ENCODE data around the gene CCT7.

The CCT7 gene

GRCh38 chr2:73268830-73269685, 35.0 kb downstream of the CCT7 start:
- DNase-seq (ENCODE audit: low read depth in 3 of 3) = peak in 2 of 3 experiments; percentile 41 to 65

- DNase-seq (ENCODE audit: low read depth in 3 of 3) = no peak
Observed at GRCh38 chr2:73269686-73270465, 35.8 kb downstream of the CCT7 start.

- DNase-seq (ENCODE audit: low read depth in 3 of 3) = no peak
Observed at GRCh38 chr2:73272270-73272669, 38.2 kb downstream of the CCT7 start.

GRCh38 chr2:73279852-73280251, 45.7 kb downstream of the CCT7 start:
- no peak for DNase-seq (ENCODE audit: low read depth in 3 of 3)

- no peak for DNase-seq (ENCODE audit: low read depth in 3 of 3)
Observed at GRCh38 chr2:73281244-73281643, 47.1 kb downstream of the CCT7 start.

- DNase-seq (ENCODE audit: low read depth in 3 of 3) = no peak
Observed at GRCh38 chr2:73282924-73283544, 48.9 kb downstream of the CCT7 start.

GRCh38 chr2:73283545-73284295, 49.6 kb downstream of the CCT7 start:
- peak in 1 of 3 experiments; percentile 51 for DNase-seq (ENCODE audit: low read depth in 3 of 3)

GRCh38 chr2:73284296-73285158, 50.4 kb downstream of the CCT7 start, which contains the start of gene FBXO41:
FBXO41 (minus strand) TSS chr2:73284478; CDS start chr2:73269630, 14,848 bp downstream.
- DNase-seq (ENCODE audit: low read depth in 3 of 3) = peak; percentile 33 to 80 (median 46)

- DNase-seq (ENCODE audit: low read depth in 3 of 3) = peak in 1 of 3 experiments; percentile 10
Observed at GRCh38 chr2:73285159-73285739, 51.1 kb downstream of the CCT7 start.

- no peak for DNase-seq (ENCODE audit: low read depth in 3 of 3)
Observed at GRCh38 chr2:73286134-73286655, 52.1 kb downstream of the CCT7 start.

- DNase-seq (ENCODE audit: low read depth in 3 of 3) = no peak
Observed at GRCh38 chr2:73289304-73289703, 55.2 kb downstream of the CCT7 start.

- peak in 1 of 3 experiments; percentile 30 for DNase-seq (ENCODE audit: low read depth in 3 of 3)
Observed at GRCh38 chr2:73290049-73290839, 56.1 kb downstream of the CCT7 start.

- DNase-seq (ENCODE audit: low read depth in 3 of 3) = peak in 2 of 3 experiments; percentile 26 to 59
Observed at GRCh38 chr2:73291093-73291460, 57.0 kb downstream of the CCT7 start.

- peak in 1 of 3 experiments; percentile 5 for DNase-seq (ENCODE audit: low read depth in 3 of 3)
Observed at GRCh38 chr2:73291461-73292315, 57.6 kb downstream of the CCT7 start.

GRCh38 chr2:73292316-73292905, 58.3 kb downstream of the CCT7 start:
- DNase-seq (ENCODE audit: low read depth in 3 of 3) = no peak

GRCh38 chr2:73292906-73293533, 58.9 kb downstream of the CCT7 start:
- DNase-seq (ENCODE audit: low read depth in 3 of 3) = peak in 1 of 3 experiments; percentile 13

GRCh38 chr2:73293534-73294171, 59.5 kb downstream of the CCT7 start, which contains the start of gene EGR4:
EGR4 (minus strand) TSS chr2:73293548; CDS start chr2:73293317, 231 bp downstream.
- peak; percentile 79 to 87 (median 82) for DNase-seq (ENCODE audit: low read depth in 3 of 3)
